Erythroblast (primary cell): Measurements from ENCODE around the gene SLC38A11.

ENCODE experiments used
- GATA1 ChIP-seq: IDR thresholded peaks from 2 replicates; pipeline ENCODE4 v1.6.1; 2011; ENCODE audit warnings: low read depth, mild to moderate bottlenecking, control low read depth, low read length, moderate library complexity
- POLR2A ChIP-seq: IDR thresholded peaks from 2 replicates; pipeline ENCODE4 v1.6.1; 2011; ENCODE audit warnings: mild to moderate bottlenecking, low read length

- no peak for TF ChIP-seq GATA1
- no peak for TF ChIP-seq POLR2A
These were observed 73.0 kb downstream of the SLC38A11 start for GRCh38 chr2:164882276-164882675.
